Activated CD4-positive, alpha-beta T cell treated with anti-CD3 and anti-CD28 coated beads, Interleukin-2, amount 10 ng/mL, durations not matched to agents 24 days and 14 days (primary cell): ENCODE results near the gene GLCCI1. TPM values are rescaled to one million over a fixed set of nuclear protein-coding genes. Genes with fewer than 3 reads are reported as not detected.

Source experiments
- DNase-seq: peaks from one replicate; pipeline ENCODE4 v3.0.0; 2022
- H3K27ac Mint-ChIP-seq: one replicate; pipeline ENCODE4 v1.8.0; 2022; ENCODE audit warnings: mild to moderate bottlenecking, mixed read lengths
- H3K27me3 Mint-ChIP-seq: one replicate; pipeline ENCODE4 v1.8.0; 2022; ENCODE audit warnings: mixed read lengths
- H3K36me3 Mint-ChIP-seq: one replicate; pipeline ENCODE4 v1.8.0; 2022; ENCODE audit warnings: low read depth, mild to moderate bottlenecking, mixed read lengths
- H3K4me1 Mint-ChIP-seq: one replicate; pipeline ENCODE4 v1.8.0; 2021; ENCODE audit warnings: mixed read lengths
- H3K4me3 Mint-ChIP-seq: one replicate; pipeline ENCODE4 v1.8.0; 2022; ENCODE audit warnings: mild to moderate bottlenecking, moderate library complexity, mixed read lengths
- H3K9me3 Mint-ChIP-seq: one replicate; pipeline ENCODE4 v1.8.0; 2021; ENCODE audit warnings: mixed read lengths
- intact Hi-C: fragments of 100-400 bp; cut with micrococcal nuclease; formaldehyde crosslinking; loops from one replicate; pipeline ENCODE4 v1.15.1; 2023
- total RNA-seq: library from RNA; stranded (reverse); gene quantifications from 2 replicates; pipeline ENCODE4 v1.2.3, GENCODE V29; 2022

GLCCI1 gene
- total RNA-seq, 1 donor from 2014 or later: 10.9 TPM

GRCh38 chr7:8133188-8133848 lies 164.7 kb downstream of the GLCCI1 start:
- no peaks in the 10 kb centered on the region for H3K36me3 Mint-ChIP-seq
- peaks cover 58% of the 10 kb centered on the region for H3K4me1 Mint-ChIP-seq
- H3K27me3 Mint-ChIP-seq: no peaks in the 10 kb centered on the region

GRCh38 chr7:8134089-8134733 lies 165.6 kb downstream of the GLCCI1 start:
- Mint-ChIP-seq H3K27me3 (no peaks in the 10 kb centered on the region), H3K9me3 (no peaks in the 10 kb centered on the region), H3K4me3 (peak overlapping the region; percentile 42), H3K4me1 (peaks cover 52% of the 10 kb centered on the region), H3K27ac (peak overlapping the region; percentile 65), H3K36me3 (no peaks in the 10 kb centered on the region)
- DNase-seq: peak; percentile 81
- intact Hi-C loops: loop anchor here (1.0 to 5.0 kb wide), 11 partner anchors 8 to 951 kb away; partner anchors contain the start of genes C1GALT1, GLCCI1, MIOS and RPA3

More at GRCh38 chr7:8133188-8133848, 164.7 kb downstream of the GLCCI1 start:
- no peak for DNase-seq
- no peaks in the 10 kb centered on the region for H3K9me3 Mint-ChIP-seq
- intact Hi-C loops: loop anchor here (5.0 kb wide), 2 partner anchors 566 to 871 kb away; partner anchors contain the start of gene MIOS
- no peak overlapping the region for H3K4me3 Mint-ChIP-seq
- peak overlapping the region; percentile 65 for H3K27ac Mint-ChIP-seq

GRCh38 chr7:8135417-8135816 lies 166.8 kb downstream of the GLCCI1 start:
- Mint-ChIP-seq H3K4me3 (no peak overlapping the region), H3K36me3 (no peaks in the 10 kb centered on the region), H3K27me3 (no peaks in the 10 kb centered on the region), H3K4me1 (peaks cover 48% of the 10 kb centered on the region), H3K9me3 (no peaks in the 10 kb centered on the region), H3K27ac (peak overlapping the region; percentile 65)
- DNase-seq: no peak
- intact Hi-C loops: loop anchor here (2.0 kb wide), 7 partner anchors 21 to 953 kb away; partner anchors contain the start of genes C1GALT1, GLCCI1, RPA3 and UMAD1

GRCh38 chr7:8136051-8136730 lies 167.6 kb downstream of the GLCCI1 start:
- no peak for DNase-seq
- no peaks in the 10 kb centered on the region for H3K27me3 Mint-ChIP-seq
- peak overlapping the region; percentile 16 for H3K27ac Mint-ChIP-seq
- intact Hi-C loops: no loop called here
- H3K9me3 Mint-ChIP-seq: no peaks in the 10 kb centered on the region
- no peak overlapping the region for H3K4me3 Mint-ChIP-seq
- H3K36me3 Mint-ChIP-seq: no peaks in the 10 kb centered on the region
- H3K4me1 Mint-ChIP-seq: peaks cover 42% of the 10 kb centered on the region
